GM23338 (cell line): Measurements from ENCODE around the gene MAPK1. TPM values are rescaled to one million over a fixed set of nuclear protein-coding genes. Genes with fewer than 3 reads are reported as not detected.
A peak's percentile ranks its signal among the peaks of the same experiment; 100 is the strongest.

ENCODE experiments used
- ATAC-seq: fragments of 200-7000 bp; cut with Tn5 transposase; 3 replicates; pipeline ENCODE4 v1.9.1; 2020
- DNase-seq: peaks from one replicate; pipeline ENCODE4 v3.0.0-alpha.2; 2015; ENCODE audit warnings: low spot score
- H2AFZ ChIP-seq: fragments of 200-600 bp; sonication (generic); 2 replicates; pipeline ENCODE4 v1.8.0; 2016; ENCODE audit warnings: antibody characterized with exemption, mild to moderate bottlenecking, moderate library complexity
- H3F3A ChIP-seq: fragments of 200-600 bp; sonication (generic); replicated peaks from 2 replicates; pipeline ENCODE4 v1.8.0; 2017; ENCODE audit warnings: antibody characterized with exemption, mixed run types, low read depth
- H3K27ac ChIP-seq: fragments of 200-600 bp; sonication (generic); 2 replicates; pipeline ENCODE4 v1.6.1; 2016; ENCODE audit warnings: low read depth
- H3K27me3 ChIP-seq: fragments of 200-600 bp; sonication (generic); 2 replicates; pipeline ENCODE4 v1.8.0; 2016; ENCODE audit warnings: mild to moderate bottlenecking, mixed run types, moderate library complexity; ENCODE audit not compliant: insufficient read depth
- H3K36me3 ChIP-seq: fragments of 200-600 bp; sonication (generic); 2 replicates; pipeline ENCODE4 v1.8.0; 2016; ENCODE audit warnings: mild to moderate bottlenecking; ENCODE audit not compliant: insufficient read depth
- H3K4me1 ChIP-seq: fragments of 200-600 bp; sonication (generic); 2 replicates; pipeline ENCODE4 v1.8.0; 2016; ENCODE audit warnings: mild to moderate bottlenecking, moderate library complexity; ENCODE audit not compliant: insufficient read depth
- H3K4me2 ChIP-seq: fragments of 200-600 bp; sonication (generic); 2 replicates; pipeline ENCODE4 v1.7.1; 2017; ENCODE audit warnings: mixed run types
- H3K4me3 ChIP-seq: fragments of 200-600 bp; sonication (generic); 2 replicates; pipeline ENCODE4 v1.6.1; 2016; ENCODE audit warnings: mixed run types
- H3K79me2 ChIP-seq: fragments of 200-600 bp; sonication (generic); replicated peaks from 2 replicates; pipeline ENCODE4 v1.8.0; 2017; ENCODE audit warnings: mild to moderate bottlenecking; ENCODE audit not compliant: insufficient read depth
- H3K9me2 ChIP-seq: fragments of 200-600 bp; sonication (generic); 2 replicates; pipeline ENCODE4 v1.8.0; 2017; ENCODE audit not compliant: insufficient read depth
- H4K20me1 ChIP-seq: fragments of 200-600 bp; sonication (generic); replicated peaks from 2 replicates; pipeline ENCODE4 v1.8.0; 2017; ENCODE audit warnings: mild to moderate bottlenecking; ENCODE audit not compliant: insufficient read depth
- H3K27ac Mint-ChIP-seq: 2 replicates; pipeline ENCODE4 v1.8.0; 2020; ENCODE audit warnings: inconsistent platforms, mild to moderate bottlenecking, moderate library complexity, mixed read lengths
- H3K27me3 Mint-ChIP-seq: 3 replicates; pipeline ENCODE4 v1.8.0; 2022; ENCODE audit warnings: low read depth, mild to moderate bottlenecking, moderate library complexity, mixed read lengths, inconsistent platforms; ENCODE audit not compliant: insufficient read depth, poor library complexity
- H3K36me3 Mint-ChIP-seq: 3 replicates; pipeline ENCODE4 v1.8.0; 2021; ENCODE audit warnings: low read depth, mild to moderate bottlenecking, inconsistent platforms, moderate library complexity, mixed read lengths
- H3K4me1 Mint-ChIP-seq: 3 replicates; pipeline ENCODE4 v1.8.0; 2020; ENCODE audit warnings: mild to moderate bottlenecking, inconsistent platforms, mixed read lengths
- H3K4me3 Mint-ChIP-seq: 3 replicates; pipeline ENCODE4 v1.8.0; 2021; ENCODE audit warnings: moderate library complexity, mild to moderate bottlenecking, inconsistent platforms, mixed read lengths
- H3K9me3 Mint-ChIP-seq: 3 replicates; pipeline ENCODE4 v1.8.0; 2020; ENCODE audit warnings: moderate library complexity, mild to moderate bottlenecking, inconsistent platforms, mixed read lengths
- CREB1 ChIP-seq: fragments of 250-450 bp; sonication (Bioruptor Pico); IDR thresholded peaks from 2 replicates; pipeline ENCODE4 v1.5.0; 2020; ENCODE audit warnings: low read depth, mild to moderate bottlenecking, moderate library complexity
- EZH2 ChIP-seq: fragments of 200-600 bp; sonication (generic); IDR thresholded peaks from one replicate; pipeline ENCODE4 v1.8.0; 2017; ENCODE audit warnings: antibody characterized with exemption, mild to moderate bottlenecking, low read depth; ENCODE audit not compliant: unreplicated experiment
- EZH2phosphoT487 ChIP-seq: fragments of 200-600 bp; sonication (generic); IDR thresholded peaks from one replicate; pipeline ENCODE4 v1.8.1; 2018; ENCODE audit warnings: antibody characterized with exemption; ENCODE audit not compliant: unreplicated experiment
- JUNB ChIP-seq: IDR thresholded peaks from one replicate; pipeline ENCODE4 v1.6.1; 2016; ENCODE audit warnings: antibody characterized with exemption; ENCODE audit not compliant: unreplicated experiment
- NANOG ChIP-seq: IDR thresholded peaks from 2 replicates; pipeline ENCODE4 v1.6.1; 2016; ENCODE audit warnings: antibody characterized with exemption, borderline replicate concordance
- POLR2AphosphoS5 ChIP-seq: IDR thresholded peaks from 2 replicates; pipeline ENCODE4 v1.6.1; 2016; ENCODE audit warnings: antibody characterized with exemption, low read depth
- STAT1 ChIP-seq: IDR thresholded peaks from one replicate; pipeline ENCODE4 v1.6.1; 2016; ENCODE audit warnings: antibody characterized with exemption; ENCODE audit not compliant: unreplicated experiment
- ZNF114 ChIP-seq: fragments of 250-450 bp; sonication (Bioruptor Pico); IDR thresholded peaks from 2 replicates; pipeline ENCODE4 v1.5.0; 2020; ENCODE audit warnings: mild to moderate bottlenecking, moderate library complexity
- ZNF331 ChIP-seq: fragments of 250-450 bp; sonication (Bioruptor Pico); IDR thresholded peaks from 2 replicates; pipeline ENCODE4 v1.5.0; 2020; ENCODE audit warnings: low read depth, mild to moderate bottlenecking, moderate library complexity
- polyA plus RNA-seq: library from polyadenylated mRNA; unstranded; fragments of >200 nt; fragmentation: Nextera tagmentation; extraction: Ambion mirVana; gene quantifications from 2 replicates; pipeline ENCODE4 v1.2.1, GENCODE V29; 2016
- total RNA-seq: library from RNA; depleted of rRNA; stranded (reverse); fragments of >200 nt; shearing (Covaris generic); gene quantifications from 2 replicates; pipeline ENCODE4 v1.2.3, GENCODE V29; 2014
- TF ChIP-seq, protein P1 (sequence below): fragments of 250-450 bp; sonication (Bioruptor Pico); IDR thresholded peaks from 2 replicates; pipeline ENCODE4 v1.5.0; 2020; ENCODE audit warnings: mild to moderate bottlenecking, moderate library complexity
- TF ChIP-seq, protein P2 (sequence below), 2 experiments: fragments of 200-600 bp in 1 of 2; sonication (generic) in 1 of 2; conservative IDR thresholded peaks; 2 replicates each; pipeline versions ENCODE4 v1.5.1 to v1.6.1; 2016 to 2017; ENCODE audit warnings: antibody characterized with exemption in 2 of 2, low read depth in 2 of 2, mild to moderate bottlenecking in 2 of 2, moderate library complexity in 1 of 2
- TF ChIP-seq, protein P3 (sequence below): IDR thresholded peaks from 2 replicates; pipeline ENCODE4 v1.6.1; 2016; ENCODE audit warnings: antibody characterized with exemption
- TF ChIP-seq, protein P4 (sequence below): IDR thresholded peaks from one replicate; pipeline ENCODE4 v1.6.1; 2018; ENCODE audit warnings: antibody characterized with exemption; ENCODE audit not compliant: unreplicated experiment

The MAPK1 gene
- total and polyA plus RNA-seq, 2 experiments from 2014 or later, result 17.4 to 77.5 TPM

DNA sequence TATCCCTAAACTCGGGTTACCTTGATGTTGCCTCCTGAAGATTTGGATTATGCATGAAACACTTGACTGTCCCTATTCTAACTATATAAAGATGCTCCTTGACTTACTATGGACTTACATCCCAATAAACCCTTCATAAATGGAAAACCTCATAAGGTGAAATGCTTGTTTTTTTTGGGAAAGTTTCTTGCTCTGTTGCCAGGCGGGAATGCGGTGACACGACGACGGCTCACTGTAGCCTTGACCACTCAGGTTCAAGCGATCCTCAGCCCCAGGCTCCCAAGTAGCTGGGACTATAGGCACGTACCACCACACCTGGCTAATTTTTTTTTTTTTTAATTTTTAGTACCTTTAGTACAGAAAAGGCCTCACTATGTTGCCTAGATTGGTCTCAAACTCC, 10.6 kb downstream of the MAPK1 start:
- Mint-ChIP-seq H3K4me3 (no peak overlapping the region), H3K27me3 (no peaks in the 10 kb centered on the region), H3K9me3 (no peaks in the 10 kb centered on the region), H3K27ac (no peak overlapping the region), H3K36me3 (peaks cover 16% of the 10 kb centered on the region; the same call in 1 of the 3 replicates), H3K4me1 (peaks cover 46% of the 10 kb centered on the region)
- no peaks in the 10 kb centered on the region for H3K9me2 ChIP-seq
- TF ChIP-seq EZH2 (no peak), JUNB (no peak), CREB1 (CRISPR knock-in tag) (no peak), STAT1 (no peak), POLR2AphosphoS5 (no peak), ZNF331 (CRISPR knock-in tag) (no peak), EZH2phosphoT487 (no peak), ZNF114 (CRISPR knock-in tag) (no peak), NANOG (no peak)
- TF ChIP-seq, protein P1, sequence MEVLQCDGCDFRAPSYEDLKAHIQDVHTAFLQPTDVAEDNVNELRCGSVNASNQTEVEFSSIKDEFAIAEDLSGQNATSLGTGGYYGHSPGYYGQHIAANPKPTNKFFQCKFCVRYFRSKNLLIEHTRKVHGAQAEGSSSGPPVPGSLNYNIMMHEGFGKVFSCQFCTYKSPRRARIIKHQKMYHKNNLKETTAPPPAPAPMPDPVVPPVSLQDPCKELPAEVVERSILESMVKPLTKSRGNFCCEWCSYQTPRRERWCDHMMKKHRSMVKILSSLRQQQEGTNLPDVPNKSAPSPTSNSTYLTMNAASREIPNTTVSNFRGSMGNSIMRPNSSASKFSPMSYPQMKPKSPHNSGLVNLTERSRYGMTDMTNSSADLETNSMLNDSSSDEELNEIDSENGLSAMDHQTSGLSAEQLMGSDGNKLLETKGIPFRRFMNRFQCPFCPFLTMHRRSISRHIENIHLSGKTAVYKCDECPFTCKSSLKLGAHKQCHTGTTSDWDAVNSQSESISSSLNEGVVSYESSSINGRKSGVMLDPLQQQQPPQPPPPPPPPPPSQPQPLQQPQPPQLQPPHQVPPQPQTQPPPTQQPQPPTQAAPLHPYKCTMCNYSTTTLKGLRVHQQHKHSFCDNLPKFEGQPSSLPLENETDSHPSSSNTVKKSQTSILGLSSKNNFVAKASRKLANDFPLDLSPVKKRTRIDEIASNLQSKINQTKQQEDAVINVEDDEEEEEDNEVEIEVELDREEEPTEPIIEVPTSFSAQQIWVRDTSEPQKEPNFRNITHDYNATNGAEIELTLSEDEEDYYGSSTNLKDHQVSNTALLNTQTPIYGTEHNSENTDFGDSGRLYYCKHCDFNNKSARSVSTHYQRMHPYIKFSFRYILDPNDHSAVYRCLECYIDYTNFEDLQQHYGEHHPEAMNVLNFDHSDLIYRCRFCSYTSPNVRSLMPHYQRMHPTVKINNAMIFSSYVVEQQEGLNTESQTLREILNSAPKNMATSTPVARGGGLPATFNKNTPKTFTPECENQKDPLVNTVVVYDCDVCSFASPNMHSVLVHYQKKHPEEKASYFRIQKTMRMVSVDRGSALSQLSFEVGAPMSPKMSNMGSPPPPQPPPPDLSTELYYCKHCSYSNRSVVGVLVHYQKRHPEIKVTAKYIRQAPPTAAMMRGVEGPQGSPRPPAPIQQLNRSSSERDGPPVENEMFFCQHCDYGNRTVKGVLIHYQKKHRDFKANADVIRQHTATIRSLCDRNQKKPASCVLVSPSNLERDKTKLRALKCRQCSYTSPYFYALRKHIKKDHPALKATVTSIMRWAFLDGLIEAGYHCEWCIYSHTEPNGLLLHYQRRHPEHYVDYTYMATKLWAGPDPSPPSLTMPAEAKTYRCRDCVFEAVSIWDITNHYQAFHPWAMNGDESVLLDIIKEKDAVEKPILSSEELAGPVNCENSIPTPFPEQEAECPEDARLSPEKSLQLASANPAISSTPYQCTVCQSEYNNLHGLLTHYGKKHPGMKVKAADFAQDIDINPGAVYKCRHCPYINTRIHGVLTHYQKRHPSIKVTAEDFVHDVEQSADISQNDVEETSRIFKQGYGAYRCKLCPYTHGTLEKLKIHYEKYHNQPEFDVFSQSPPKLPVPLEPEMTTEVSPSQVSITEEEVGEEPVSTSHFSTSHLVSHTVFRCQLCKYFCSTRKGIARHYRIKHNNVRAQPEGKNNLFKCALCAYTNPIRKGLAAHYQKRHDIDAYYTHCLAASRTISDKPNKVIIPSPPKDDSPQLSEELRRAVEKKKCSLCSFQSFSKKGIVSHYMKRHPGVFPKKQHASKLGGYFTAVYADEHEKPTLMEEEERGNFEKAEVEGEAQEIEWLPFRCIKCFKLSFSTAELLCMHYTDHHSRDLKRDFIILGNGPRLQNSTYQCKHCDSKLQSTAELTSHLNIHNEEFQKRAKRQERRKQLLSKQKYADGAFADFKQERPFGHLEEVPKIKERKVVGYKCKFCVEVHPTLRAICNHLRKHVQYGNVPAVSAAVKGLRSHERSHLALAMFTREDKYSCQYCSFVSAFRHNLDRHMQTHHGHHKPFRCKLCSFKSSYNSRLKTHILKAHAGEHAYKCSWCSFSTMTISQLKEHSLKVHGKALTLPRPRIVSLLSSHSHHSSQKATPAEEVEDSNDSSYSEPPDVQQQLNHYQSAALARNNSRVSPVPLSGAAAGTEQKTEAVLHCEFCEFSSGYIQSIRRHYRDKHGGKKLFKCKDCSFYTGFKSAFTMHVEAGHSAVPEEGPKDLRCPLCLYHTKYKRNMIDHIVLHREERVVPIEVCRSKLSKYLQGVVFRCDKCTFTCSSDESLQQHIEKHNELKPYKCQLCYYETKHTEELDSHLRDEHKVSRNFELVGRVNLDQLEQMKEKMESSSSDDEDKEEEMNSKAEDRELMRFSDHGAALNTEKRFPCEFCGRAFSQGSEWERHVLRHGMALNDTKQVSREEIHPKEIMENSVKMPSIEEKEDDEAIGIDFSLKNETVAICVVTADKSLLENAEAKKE (CRISPR knock-in tag), result no peak
- TF ChIP-seq, protein P2, sequence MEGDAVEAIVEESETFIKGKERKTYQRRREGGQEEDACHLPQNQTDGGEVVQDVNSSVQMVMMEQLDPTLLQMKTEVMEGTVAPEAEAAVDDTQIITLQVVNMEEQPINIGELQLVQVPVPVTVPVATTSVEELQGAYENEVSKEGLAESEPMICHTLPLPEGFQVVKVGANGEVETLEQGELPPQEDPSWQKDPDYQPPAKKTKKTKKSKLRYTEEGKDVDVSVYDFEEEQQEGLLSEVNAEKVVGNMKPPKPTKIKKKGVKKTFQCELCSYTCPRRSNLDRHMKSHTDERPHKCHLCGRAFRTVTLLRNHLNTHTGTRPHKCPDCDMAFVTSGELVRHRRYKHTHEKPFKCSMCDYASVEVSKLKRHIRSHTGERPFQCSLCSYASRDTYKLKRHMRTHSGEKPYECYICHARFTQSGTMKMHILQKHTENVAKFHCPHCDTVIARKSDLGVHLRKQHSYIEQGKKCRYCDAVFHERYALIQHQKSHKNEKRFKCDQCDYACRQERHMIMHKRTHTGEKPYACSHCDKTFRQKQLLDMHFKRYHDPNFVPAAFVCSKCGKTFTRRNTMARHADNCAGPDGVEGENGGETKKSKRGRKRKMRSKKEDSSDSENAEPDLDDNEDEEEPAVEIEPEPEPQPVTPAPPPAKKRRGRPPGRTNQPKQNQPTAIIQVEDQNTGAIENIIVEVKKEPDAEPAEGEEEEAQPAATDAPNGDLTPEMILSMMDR (conservative IDR thresholded peaks at IDR 0.05; ENCODE audit: low read depth in 2 of 2), result no peak
- TF ChIP-seq, protein P3, sequence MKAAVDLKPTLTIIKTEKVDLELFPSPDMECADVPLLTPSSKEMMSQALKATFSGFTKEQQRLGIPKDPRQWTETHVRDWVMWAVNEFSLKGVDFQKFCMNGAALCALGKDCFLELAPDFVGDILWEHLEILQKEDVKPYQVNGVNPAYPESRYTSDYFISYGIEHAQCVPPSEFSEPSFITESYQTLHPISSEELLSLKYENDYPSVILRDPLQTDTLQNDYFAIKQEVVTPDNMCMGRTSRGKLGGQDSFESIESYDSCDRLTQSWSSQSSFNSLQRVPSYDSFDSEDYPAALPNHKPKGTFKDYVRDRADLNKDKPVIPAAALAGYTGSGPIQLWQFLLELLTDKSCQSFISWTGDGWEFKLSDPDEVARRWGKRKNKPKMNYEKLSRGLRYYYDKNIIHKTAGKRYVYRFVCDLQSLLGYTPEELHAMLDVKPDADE, result no peak
- TF ChIP-seq, protein P4, sequence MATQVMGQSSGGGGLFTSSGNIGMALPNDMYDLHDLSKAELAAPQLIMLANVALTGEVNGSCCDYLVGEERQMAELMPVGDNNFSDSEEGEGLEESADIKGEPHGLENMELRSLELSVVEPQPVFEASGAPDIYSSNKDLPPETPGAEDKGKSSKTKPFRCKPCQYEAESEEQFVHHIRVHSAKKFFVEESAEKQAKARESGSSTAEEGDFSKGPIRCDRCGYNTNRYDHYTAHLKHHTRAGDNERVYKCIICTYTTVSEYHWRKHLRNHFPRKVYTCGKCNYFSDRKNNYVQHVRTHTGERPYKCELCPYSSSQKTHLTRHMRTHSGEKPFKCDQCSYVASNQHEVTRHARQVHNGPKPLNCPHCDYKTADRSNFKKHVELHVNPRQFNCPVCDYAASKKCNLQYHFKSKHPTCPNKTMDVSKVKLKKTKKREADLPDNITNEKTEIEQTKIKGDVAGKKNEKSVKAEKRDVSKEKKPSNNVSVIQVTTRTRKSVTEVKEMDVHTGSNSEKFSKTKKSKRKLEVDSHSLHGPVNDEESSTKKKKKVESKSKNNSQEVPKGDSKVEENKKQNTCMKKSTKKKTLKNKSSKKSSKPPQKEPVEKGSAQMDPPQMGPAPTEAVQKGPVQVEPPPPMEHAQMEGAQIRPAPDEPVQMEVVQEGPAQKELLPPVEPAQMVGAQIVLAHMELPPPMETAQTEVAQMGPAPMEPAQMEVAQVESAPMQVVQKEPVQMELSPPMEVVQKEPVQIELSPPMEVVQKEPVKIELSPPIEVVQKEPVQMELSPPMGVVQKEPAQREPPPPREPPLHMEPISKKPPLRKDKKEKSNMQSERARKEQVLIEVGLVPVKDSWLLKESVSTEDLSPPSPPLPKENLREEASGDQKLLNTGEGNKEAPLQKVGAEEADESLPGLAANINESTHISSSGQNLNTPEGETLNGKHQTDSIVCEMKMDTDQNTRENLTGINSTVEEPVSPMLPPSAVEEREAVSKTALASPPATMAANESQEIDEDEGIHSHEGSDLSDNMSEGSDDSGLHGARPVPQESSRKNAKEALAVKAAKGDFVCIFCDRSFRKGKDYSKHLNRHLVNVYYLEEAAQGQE, result no peak
- DNase-seq (no peak), ATAC-seq (peak; percentile 29)
- H3K27ac ChIP-seq, result no peak overlapping the region
- H3K4me2 ChIP-seq, result no peak overlapping the region
- H3K27me3 ChIP-seq, result no peaks in the 10 kb centered on the region
- H3K4me1 ChIP-seq, result peaks cover 24% of the 10 kb centered on the region
- H4K20me1 ChIP-seq, result peaks cover 76% of the 10 kb centered on the region
- H3F3A ChIP-seq, result no peaks in the 10 kb centered on the region
- H2AFZ ChIP-seq, result no peak overlapping the region
- peaks cover 100% of the 10 kb centered on the region for H3K79me2 ChIP-seq
- no peak overlapping the region for H3K4me3 ChIP-seq
- H3K36me3 ChIP-seq, result 0 out of 2 replicates have a peak, but pooled peaks cover 3% of the 10 kb centered on the region
